Right renal cortex interstitium (tissue), 3 donors: ENCODE measurements around the gene COX6B2. TPM values are rescaled to one million over a fixed set of nuclear protein-coding genes. Genes with fewer than 3 reads are reported as not detected.

Experiments
- DNase-seq, 3 donors: peaks; one replicate each; pipeline ENCODE4 v3.0.0-alpha.2; 2013; ENCODE audit warnings: low read depth in 3 of 3, low spot score in 2 of 3
- polyA plus RNA-seq, 3 donors: library from polyadenylated mRNA; unstranded; fragments of 120-200 nt; gene quantifications; one replicate each; pipeline ENCODE4 v1.2.1, GENCODE V29; 2013; ENCODE audit not compliant: insufficient read length in 3 of 3

Gene COX6B2
- polyA plus RNA-seq, 3 donors, result 0.31 to 0.97 (median 0.54) TPM

DNA sequence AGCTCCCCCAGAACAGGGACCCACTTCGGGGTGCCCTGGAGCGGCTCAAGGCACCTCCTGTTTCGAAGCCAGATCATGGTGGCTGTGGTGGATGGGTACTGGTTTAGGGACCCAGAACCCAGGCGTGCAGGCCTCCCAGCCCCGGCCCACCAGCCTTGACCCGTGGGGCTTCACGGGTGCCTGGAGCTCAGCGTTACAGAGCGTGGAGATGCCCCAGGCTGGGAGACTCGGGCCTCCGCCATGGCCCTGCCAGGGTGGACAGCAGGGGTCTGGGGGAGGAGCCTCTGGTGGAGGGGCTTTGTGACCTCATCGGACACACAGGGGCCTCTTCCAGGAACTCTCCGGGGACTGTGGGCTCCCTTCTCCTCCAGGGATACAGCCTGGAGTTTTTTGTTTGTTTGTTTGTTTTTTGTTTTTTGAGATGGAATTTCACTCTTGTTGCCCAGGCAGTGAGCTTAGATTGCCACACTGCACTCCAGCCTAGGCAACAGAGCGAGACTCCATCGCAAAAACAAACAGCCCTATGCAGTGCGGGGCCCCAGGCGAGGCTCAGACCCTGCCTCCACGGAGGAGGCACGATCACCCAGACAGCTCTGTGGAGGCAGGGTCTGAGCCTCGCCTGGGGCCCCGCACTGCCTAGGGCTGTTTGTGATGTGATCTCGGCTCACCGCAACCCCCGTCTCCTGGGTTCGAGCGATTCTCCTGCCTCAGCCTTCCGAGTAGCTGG is 8.6 kb upstream of the COX6B2 start, which contains the start of gene GARIN5B:
GARIN5B (minus strand) TSS at position 271 of the 727 bp plus-strand sequence; CDS start at position 77, 194 bp downstream.
- DNase-seq, result no peak

DNA sequence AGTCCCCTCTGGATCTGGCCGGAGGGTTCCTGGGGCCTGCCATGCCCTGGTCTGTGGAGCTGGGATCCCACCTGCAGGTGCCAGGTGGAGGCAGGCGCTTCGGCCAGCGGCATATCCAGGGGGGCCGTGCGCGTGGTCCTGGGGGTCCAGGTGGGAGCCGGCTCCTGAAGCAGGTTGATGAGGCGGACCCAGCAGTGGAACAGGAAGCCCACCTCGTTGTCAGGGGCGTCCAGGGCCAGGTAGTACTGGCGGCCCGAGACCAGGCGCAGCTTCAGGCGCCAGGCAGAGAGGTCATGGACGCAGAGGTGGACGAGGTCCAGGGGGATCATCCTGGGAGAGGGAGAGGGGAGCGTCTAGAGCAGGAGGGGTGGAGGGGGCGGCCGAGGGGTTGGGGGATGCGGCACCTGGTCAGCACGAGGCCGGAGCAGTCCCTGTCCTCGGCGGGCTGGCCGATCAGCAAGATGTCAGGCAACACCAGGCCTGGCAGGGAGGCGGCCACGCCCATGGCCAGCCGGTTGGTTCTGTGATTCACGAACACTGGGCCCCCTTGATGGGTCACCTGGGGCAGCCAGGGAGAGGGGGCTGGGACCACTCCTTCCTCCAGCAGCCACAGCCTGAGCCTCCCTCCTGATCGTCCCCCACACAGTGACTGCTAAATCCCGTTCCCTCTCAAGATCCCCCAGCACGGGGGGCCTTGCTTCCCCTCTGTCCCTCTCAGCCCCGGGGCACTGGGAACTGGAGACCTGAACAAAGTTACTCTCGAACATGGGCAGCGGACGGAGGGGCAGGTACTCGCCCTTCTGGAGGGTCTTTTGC is 7.9 kb upstream of the COX6B2 start:
- DNase-seq, result no peak

DNA sequence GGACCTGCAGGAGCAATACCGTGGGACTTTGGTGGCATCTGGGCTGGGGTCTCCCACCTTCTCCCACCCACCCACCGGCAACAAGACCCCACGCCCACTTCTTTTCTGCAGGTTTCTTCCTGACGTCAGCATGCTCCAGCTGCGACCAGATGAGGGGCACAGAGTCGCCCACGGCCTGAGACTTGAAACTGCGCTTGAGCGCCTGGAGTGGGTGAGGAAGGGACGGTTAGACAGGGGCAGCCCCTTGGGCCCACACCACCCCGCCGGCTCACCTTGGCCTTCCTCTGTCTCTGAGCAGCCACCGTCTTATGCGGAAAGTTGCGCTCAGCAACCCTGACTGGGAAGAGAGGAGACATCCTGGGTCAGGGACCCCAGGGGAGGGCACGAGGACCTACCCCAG is 6.4 kb upstream of the COX6B2 start:
- DNase-seq, result no peak

DNA sequence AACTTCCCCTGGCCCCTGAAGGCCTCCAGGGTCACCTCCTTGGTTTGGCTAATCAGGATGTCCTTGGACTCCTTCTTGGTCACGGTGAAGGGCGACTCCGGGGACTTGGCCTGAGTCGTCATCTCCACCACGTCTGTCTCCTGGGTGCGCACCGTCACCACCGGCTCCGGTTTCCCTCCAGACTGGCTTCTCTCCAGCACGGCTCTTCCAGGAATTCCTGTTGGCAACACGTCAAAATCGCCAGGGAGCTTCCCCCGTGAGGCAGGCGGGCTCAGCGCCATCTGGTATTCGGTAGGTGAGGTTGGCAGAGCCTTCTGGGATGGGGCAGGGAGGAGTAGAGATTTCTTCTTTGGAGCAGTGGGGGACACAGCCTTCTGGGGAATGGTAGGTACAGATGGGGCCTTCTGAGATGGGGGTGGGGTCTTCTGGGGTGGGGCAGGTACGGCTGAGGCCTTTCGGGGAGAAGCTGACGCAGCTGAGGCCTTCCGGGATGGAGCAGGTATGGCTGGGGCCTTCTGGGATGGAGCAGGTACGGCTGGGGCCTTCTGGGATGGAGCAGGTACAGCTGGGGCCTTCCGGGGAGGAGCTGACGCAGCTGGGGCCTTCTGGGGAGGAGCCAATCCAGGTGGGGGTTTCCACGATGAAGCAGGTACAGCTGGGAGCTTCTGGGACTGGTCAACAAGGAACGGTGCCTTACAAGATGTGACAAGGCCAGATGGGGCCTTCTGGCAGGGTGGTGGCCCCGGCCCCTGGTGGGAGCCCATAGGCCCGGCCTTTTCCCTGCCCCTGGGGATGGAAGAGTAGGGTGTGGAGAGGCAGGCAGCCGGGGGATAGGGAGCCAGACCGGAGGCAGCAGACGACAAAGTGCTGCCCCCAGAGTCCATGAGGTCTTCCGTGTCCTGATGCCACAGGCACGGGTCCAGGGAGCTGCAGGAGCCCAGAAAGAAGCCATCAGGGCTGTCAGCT is 4.7 kb upstream of the COX6B2 start:
- DNase-seq, result no peak

DNA sequence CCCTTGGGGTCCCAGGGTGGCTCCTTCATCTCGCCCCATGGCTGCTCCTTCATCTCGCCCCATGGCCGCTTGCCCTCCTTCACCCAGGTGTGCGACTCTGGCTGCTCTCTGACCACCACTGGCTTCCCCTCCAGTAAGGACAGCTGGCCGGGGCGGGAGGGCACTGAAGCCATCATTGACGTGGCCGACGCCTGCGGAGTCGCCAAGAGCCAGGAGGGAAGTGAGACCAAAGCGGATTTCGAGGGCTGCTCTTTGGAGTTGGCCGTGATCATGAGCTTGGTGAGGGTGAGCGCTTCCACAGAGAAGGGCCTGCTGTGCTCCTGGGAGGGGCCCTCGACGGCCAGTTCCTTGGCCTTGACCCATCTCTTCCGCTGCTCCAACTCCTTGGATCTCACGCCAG is 4.0 kb upstream of the COX6B2 start:
- DNase-seq, result no peak

DNA sequence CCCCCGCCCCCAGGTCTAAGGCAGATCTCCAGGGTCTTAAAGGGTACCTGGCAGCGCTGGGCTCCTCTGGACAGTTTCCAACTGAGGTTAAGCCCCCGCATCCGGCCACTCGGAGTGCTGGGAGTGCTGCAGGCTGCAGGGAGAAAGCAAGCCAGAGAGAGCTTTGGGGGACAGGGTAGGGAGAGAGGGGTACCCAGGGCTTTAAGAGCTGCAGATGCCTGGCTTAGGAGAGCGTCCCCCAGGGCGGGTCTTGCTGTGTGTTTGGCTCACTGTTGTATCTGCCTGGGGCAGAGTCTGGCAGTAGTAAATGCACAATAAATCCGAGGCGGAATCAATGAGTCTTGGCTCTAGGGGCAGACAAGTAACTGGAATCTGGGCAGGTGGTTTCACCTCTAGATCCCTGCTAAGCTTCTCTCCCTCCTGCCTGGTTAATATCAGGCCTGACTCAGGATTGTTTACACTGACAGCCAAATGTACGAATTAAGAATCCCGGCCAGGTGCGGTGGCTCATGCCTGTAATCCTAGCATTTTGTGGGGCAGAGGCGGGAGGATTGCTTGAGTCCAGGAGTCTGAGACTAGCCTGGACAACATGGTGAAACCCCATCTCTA is 798 bp upstream of the COX6B2 start:
- no peak for DNase-seq

DNA sequence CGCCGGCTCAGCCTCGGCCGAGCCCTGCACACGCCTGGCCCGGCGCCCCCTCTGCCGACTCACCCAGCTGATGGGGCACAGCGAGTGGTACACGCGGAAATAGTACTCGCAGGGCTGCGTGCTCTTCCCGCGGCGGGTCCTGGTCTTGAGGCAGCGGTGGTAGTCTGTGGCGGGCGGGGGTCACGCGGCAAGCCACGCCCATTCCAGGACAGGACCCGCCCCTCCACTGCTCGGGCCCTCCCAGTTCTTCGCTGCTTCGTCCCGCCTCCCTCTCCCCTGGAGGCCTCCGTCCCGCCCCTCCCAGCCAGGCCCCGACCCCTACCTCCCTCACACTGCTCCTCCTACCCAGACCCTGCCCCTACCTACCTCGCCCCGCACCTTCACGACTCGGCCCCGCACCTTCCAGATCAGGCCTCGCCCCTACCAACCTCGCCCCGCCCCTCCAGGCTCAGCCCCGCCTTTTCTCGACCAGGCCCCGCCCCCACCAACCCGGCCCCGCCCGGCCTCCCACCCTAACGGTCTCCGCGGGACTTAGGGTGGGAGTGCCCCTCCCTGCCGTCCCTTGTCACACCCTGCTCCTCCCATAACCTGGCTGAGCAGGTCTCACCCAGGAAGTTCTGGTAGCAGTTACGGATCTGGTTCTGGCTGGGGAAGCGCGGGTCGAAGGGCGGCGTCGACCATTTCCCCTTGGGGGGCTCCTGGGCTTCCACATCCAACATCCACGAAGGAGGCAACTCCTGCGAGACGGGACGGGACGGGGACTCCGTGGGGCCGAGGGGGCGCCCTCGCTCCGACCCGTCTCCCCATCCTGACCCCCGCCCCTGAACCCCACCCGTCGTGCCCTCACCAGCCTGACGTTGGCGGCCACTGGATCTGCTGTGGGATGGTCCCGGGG is 469 bp downstream of the COX6B2 start:
- DNase-seq, result no peak

DNA sequence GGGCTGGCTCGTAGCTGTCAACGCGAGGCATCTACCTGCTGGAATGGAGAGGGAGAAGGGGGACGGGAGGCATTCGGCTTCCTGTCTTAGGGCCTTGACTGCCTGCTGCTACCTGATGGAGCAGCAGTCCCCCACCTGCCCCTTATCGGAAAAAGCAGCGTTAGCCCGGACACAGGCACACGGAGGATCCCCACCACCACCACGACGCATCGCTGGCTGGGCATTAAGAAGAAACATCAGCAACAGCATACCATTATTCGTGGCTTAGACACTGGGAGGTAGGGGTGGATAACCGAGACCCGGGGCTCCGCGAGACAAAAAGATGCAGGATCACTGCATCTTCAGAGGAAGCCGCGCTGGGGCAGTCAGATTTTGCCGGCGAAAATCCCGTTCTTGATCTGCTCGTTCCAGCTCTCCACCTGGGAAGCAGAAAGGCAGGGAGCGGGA is 1.1 kb downstream of the COX6B2 start:
- no peak for DNase-seq

DNA sequence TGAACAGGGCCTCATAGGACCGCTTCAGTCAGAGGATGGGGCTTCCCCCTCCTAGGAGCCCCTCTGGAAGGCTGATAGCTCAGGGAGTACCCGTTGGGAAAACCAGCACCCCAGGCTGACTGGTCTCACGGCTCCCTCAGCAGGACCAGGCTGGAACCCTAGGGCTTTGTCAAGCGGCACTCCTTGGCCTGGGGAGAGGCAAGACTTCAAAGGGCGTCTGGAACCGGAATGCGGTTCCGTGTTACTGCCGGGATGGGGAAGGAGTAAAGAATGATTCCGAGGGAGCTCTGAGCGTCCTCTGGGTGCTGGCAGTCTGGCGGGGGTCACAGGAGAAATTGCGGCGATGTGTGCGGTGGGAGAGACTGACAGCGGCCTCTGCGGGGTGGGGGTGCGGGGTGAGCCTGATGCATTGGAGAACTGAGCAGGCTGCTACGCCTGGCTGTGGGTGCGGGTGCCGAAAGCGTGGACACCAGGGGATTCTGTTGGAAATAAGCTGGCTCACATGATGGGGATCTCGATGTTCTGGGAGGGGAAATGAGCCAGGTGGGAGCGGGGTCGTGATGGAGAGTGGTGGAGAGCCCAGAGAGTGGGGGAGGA is 1.9 kb downstream of the COX6B2 start:
- no peak for DNase-seq

DNA sequence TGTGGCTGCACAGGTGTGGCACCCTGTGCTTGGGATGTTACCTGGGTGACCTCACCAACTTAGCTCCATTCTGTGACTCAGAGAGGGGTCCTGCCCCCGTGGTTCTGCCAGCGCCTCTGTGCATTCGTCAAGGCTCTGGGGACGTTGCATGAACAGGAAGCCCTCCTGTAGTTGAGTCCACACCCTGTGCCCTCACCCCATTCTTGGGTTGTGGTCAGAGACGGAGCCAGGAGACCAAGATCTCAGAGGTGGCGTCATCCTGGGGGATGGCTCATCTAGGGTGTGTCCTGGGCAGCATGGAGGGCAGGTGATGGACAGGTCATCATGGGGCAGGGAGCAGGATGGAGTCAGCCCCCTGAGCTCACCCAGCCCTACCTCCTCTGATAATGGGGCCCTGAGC is 2.5 kb downstream of the COX6B2 start:
- no peak for DNase-seq

DNA sequence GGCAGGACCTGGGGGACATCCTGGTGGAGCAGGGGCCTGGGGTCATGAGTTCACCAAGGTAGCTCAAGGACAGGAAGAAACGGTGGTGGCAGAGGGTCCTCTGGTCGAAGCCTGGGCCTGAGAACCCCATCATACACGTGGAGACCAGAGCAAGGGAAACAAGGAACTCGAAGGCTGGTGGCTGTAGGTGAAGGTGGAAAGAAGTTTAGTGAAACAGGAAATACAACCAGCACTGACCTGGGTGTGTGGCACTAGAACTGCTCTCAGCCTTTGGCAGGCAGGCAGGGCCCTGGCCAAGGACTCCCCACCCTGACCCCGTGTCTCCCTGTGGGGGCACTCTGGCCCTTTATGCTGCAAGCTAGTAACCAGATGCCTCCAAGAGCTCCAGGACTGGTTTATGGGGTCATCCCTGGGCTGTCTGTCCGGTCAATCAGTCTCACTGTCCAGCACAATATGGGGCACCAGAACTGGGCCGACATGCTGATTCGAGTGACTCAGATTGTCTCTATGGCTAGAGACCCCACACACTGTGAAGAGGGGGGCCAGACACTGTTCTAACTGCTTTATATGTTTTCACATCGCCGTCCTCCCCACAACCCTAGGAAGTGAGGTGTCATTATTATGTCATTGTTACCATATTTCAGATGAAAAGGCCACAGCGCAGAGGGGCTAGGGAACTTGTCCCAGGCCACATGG is 3.8 kb downstream of the COX6B2 start:
- DNase-seq, result no peak

DNA sequence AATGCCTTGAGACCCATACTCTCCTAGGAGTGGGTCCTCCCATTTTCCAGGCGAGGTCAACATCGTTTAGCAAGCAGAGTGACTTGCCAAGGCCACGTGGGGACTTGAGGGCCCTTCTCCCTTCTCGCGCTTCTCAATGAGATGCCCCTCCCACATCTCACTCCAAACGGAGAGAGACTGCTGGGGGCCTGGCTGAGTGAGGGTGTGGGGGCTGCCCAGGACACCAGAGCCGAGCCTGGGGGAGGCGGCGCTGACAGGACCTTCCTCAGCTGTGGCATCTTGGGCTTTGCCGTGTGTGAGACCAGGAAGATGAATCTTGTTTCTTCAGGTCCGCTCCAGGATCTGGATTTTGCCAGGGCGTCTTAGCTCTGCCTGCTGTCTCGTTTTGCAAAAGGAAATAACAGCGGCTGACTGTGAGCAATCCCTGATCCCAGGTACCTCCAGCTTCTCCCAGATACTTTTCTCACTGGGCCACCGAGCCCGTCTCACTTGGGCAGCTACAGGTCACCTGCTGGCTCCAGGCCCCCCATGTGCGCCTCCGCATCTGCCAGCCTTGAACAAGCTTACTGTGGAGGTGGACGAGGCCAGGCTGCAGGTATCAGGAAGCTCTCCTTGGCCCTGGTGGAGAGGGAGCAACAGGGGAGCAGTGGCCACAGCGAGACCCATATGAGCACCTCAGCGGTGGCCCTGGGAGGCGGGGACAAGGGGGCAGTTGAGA is 6.0 kb downstream of the COX6B2 start:
- no peak for DNase-seq

DNA sequence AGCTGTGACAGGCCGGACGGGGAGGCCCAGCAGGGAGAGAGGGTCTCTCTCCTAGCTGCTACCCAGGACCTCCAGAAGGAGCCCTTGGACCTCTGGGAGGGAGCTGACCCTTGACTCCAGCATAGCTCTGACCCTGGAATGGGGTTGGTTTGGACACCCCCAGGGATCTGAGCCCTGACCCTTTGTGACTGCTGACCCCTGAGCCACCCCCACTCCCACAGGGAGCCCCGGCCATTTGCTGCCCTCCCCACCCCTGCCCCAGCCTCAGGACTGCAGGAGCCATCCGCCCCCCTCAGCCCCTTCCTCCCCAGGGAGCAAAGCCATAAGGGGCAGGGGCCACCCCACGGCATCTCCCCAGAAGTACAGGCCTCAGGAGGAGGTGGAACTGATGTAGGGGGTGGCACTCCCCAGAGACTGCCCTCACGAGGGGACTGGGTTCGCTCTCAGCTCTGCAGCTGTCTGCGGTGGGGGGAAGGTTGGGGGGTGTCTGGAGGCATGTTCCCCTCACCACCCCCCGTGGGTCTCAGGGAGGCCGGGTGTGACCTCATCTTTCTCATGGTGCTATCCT is 7.0 kb downstream of the COX6B2 start:
- no peak for DNase-seq

DNA sequence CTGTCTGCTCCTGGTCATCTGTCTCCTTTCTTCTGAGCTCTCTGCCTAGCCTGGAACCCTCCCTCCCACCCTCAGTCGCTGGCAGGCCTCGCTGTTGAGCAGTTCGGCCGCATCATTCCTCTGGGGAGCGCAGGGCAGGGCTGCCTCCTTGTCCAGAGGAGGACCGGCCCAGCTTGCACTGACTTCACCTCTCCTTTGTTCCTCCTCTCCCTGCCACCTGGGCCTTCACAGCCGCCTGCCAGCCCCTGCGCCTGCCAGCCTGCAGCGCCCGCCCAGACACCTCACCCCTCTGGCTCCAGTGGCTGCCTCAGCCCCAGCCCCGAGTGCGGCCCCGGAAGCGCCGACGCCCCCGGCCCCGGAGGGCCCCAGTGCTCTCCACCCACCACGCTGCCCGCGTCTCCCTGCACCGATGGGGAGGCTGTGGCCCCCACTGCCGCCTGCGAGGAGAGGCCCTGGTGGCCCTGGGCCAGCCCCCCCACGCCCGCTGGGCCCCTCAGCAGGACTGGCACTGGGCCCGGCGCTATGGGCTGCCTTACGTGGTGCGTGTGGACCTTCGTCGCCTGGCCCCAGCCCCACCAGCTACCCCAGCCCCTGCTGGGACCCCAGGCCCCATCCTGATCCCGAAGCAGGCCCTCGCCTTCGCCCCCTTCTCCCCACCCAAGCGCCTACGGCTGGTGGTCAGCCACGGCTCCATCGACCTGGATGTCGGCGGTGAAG is 7.6 kb downstream of the COX6B2 start:
- DNase-seq, result no peak

DNA sequence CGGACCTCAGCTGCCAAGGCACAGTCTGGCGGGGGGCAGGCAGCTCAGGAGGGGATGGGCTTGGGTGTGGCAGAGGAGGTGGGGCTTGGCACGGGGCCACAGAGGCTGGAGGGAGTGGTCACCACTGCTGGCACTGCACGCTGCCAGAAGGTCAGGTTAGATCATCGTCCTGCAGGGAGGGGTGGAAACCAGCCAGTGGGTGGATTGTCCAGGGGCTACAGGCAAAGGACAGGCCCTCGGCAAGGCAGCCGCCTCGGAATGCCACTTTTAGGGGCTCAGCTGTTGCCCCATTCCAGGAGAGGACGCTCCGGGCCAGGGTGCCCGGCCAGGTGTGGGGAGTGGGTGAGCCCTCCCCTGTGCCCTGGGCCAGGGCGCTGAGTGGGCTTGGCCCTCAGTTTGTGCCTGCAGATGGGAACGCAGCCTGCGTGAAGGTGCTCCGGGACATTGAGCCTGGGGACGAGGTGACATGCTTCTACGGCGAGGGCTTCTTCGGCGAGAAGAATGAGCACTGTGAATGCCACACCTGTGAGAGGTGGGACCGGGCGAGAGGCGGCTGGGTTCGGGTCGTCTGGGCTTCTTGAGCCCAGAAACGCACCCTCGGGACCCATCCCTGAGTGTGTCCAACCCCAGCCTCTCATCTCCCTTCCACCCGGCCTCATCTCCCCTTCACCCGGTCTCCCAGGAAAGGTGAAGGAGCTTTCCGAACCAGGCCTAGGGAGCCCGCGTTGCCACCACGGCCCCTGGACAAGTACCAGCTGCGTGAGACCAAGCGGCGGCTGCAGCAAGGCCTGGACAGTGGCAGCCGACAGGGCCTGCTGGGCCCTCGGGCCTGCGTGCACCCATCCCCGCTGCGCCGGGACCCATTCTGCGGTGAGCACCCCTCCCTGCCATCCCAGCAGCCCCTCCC is 8.4 kb downstream of the COX6B2 start:
- DNase-seq, result no peak
